ENCODE measurements around the gene NT5DC4.

NT5DC4 gene

DNA sequence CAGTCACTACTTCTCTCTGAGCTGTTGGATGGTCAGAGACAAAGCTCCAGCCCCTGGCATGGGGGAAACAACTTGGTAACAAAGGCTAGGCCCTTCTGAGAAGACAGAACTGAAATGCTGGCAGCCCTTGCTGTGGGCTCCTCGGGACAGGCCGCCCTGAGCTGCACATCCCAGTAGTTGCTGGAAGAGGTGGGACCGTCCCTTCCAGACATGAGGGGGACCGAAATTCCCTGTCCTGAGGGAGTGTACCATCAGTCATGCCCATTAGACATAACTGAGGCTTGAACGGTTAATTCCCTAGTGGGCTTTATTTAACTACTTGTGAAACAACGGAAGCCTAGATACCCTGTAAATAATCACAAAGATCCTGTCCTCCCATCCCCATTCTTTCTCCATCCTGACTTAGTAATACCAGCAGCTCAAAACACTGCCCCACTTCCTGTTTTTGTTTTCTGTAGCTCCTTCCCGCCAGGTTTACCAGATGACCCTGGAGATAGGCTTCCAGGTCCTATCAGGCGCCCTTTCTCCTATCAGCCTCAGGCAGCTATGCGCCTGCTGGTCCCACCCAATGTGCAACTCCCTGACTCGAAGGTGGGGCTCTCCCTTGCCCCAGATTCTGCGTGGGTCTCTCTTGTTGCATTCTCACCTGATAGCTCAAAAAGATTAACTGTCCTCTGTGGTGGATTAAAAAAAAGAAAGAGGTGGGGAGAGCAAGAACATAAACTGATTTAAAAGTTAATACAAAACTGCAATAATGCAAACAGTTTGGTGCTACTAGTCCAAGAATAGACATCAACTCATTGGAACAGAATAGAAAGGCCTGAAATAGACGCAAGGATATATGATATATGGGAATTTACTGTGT, 37.0 kb upstream of the NT5DC4 start:
- TF ChIP-seq, protein P1, sequence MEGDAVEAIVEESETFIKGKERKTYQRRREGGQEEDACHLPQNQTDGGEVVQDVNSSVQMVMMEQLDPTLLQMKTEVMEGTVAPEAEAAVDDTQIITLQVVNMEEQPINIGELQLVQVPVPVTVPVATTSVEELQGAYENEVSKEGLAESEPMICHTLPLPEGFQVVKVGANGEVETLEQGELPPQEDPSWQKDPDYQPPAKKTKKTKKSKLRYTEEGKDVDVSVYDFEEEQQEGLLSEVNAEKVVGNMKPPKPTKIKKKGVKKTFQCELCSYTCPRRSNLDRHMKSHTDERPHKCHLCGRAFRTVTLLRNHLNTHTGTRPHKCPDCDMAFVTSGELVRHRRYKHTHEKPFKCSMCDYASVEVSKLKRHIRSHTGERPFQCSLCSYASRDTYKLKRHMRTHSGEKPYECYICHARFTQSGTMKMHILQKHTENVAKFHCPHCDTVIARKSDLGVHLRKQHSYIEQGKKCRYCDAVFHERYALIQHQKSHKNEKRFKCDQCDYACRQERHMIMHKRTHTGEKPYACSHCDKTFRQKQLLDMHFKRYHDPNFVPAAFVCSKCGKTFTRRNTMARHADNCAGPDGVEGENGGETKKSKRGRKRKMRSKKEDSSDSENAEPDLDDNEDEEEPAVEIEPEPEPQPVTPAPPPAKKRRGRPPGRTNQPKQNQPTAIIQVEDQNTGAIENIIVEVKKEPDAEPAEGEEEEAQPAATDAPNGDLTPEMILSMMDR (IDR thresholded peaks at IDR 0.05; ENCODE audit: control insufficient read depth, insufficient read depth, low read depth, low read length, missing control alignments) = no peak
- no peak for DNase-seq (ENCODE audit: low read depth)
- H3K4me3 ChIP-seq (ENCODE audit: control insufficient read depth, low read depth, low read length) = no peak overlapping the region

DNA sequence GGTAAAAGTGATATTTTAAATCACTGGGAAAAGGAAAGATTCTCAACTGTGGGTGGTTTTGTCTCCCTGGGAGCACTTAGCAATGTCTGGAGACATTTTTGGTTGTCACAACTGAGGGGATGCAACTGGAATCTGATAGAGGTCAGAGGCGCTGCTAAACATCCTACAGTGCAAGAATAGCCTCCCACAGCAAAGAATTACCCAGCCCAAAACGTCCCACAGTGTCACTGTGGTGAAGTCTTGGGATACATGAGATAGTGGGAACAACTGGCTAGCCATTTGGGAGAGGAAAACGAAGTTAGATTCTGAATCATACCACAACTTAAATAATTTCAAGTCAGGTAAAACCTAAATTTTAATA, 36.4 kb upstream of the NT5DC4 start:
- no peak for DNase-seq (ENCODE audit: low read depth)
- no peak overlapping the region for H3K4me3 ChIP-seq (ENCODE audit: control insufficient read depth, low read depth, low read length)
- TF ChIP-seq, protein P1 (IDR thresholded peaks at IDR 0.05; ENCODE audit: control insufficient read depth, insufficient read depth, low read depth, low read length, missing control alignments) = no peak

DNA sequence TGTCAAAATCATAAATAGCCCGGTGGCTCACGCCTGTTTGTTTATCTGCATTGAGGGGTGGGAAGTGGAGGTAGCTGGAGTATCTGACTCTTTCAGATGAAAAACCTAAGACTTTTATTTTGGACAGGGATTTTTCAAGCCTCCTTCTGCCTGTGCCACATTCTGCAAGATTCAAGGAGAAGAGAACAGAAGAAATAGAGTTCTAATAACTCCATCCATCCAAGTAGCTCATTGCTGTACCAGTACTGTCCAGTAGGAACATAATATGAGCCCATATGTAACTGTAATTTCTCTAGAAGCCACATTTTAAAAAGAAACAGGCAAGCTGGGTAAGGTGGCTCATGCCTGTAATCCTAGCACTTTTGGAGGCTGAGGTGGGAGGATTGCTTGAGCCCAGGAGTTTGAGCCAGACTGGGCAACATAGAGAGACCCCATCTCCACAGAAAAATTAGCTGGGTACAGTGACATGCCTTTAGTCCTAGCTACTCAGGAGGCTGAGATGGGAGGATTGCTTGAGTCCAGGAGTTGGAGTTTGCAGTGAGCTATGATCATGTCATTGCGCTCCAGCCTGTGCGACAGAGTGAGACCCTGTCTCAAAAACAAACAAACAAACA, 35.4 kb upstream of the NT5DC4 start:
- H3K4me3 ChIP-seq (ENCODE audit: control insufficient read depth, low read depth, low read length) = no peak overlapping the region
- TF ChIP-seq, protein P1 (IDR thresholded peaks at IDR 0.05; ENCODE audit: control insufficient read depth, insufficient read depth, low read depth, low read length, missing control alignments) = no peak
- DNase-seq (ENCODE audit: low read depth) = no peak

DNA sequence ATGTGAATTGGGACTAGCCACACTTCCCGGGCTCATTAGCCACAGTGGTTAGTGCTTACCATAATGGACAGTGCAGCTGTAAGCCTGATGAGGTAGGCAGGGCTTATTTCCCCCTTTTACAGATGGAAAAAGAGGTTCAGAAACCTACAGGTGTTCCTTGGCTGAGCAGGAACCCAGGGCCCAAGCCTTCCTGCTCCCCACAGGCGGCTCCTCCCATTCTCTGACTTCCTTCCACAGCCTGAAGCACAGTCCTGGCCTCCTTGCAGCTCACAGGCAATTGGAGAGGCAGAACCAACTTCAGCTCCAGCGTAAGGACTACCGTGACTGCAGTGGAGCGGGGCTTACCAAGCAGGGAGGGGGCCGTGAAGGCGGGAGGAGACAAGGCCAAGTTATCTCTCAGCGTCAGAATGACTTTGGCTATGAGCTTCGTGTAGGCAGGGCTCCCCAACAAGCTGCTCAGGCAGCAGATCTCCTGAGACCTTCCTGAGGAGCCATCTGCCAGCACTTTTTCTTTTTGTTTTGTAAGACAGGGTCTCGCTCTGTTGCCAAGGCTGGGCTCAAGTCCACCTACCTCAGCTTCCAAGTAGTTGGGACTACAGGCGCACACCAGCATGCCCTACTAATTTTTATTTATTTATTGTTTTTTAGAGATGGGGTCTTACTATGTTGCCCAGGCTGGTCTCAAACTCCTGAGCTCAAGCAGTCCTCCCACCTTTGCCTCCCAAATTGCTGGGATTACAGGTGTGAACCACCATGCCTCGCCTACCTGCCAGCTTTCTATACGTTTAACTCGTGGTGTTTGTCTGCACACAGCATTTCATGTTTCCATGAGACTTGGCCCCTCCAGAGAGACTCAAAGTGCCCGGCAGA, 34.2 kb upstream of the NT5DC4 start:
- H3K4me3 ChIP-seq (ENCODE audit: control insufficient read depth, low read depth, low read length) = no peak overlapping the region
- no peak for DNase-seq (ENCODE audit: low read depth)
- TF ChIP-seq, protein P1 (IDR thresholded peaks at IDR 0.05; ENCODE audit: control insufficient read depth, insufficient read depth, low read depth, low read length, missing control alignments) = no peak

DNA sequence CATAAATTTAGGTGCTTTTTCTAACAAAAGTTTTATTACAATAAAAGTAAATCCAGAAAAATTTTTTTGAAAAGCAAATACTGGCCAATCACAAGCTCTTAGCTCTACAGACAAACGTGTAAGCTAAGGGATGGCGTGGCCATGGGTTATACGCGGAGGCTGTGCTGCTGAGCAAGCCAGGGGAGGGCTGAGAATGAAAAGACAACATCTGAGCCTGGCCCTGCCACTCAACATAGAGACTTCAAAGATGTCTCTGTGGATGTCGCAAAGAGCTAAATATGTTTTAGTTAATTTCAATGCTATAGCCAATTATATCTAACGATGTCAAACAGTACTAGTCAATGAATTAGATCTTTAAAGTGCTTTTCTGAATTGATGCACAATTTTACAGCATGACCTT, 33.3 kb upstream of the NT5DC4 start:
- no peak for DNase-seq (ENCODE audit: low read depth)
- H3K4me3 ChIP-seq (ENCODE audit: control insufficient read depth, low read depth, low read length) = no peak overlapping the region
- TF ChIP-seq, protein P1 (IDR thresholded peaks at IDR 0.05; ENCODE audit: control insufficient read depth, insufficient read depth, low read depth, low read length, missing control alignments) = no peak

DNA sequence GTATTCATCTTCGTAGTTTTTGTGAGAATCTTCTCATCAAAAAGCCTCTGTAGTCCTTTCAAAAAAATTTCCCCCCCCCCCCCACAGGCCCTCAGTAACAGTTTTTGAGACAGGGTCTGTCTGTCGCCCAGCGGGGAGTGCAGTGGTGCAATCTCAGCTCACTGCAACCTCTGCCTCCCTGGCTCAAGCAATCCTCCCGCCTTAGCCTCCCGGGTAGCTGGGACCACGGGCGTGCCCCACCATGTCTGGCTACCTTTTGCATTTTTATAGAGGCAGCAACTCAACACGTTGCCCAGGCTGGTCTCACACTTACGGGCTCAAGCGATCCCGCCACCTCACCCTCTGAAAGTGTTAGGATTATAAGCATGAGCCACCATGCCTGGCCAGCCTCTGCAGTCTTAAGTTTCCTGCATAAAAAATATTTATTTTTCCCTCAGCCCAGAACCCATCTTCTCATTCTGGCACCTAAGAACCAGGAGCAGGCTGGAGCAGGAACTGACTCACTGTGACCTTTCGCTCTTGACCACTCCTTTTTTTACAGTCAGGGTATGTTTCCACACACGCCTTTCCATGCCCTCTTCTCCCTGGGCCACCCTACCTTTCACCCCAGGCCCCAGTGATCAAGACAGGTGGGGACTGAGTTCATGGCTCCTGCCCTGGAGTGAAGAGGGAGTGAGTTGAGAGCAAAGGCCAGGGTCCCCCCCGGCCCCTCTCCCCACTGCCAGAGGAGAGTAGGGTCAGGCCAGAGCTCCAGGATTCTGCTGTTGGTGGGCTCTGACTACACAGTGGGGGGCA, 32.5 kb upstream of the NT5DC4 start:
- H3K4me3 ChIP-seq (ENCODE audit: control insufficient read depth, low read depth, low read length) = no peak overlapping the region
- TF ChIP-seq, protein P1 (IDR thresholded peaks at IDR 0.05; ENCODE audit: control insufficient read depth, insufficient read depth, low read depth, low read length, missing control alignments) = no peak
- DNase-seq (ENCODE audit: low read depth) = no peak

Measured in AG09309 (cell line).